HG03175 (cell line): ENCODE data around the gene ILF2.

Experiments
- ATAC-seq: cut with Tn5 transposase; IDR thresholded peaks from one replicate; pipeline ENCODE4 v1.9.1; 2021; ENCODE audit warnings: mild to moderate bottlenecking, moderate library complexity; ENCODE audit not compliant: unreplicated experiment

The ILF2 gene

GRCh38 chr1:153628638-153629342, 42.0 kb downstream of the ILF2 start:
- no peak for ATAC-seq

- ATAC-seq: no peak
Measured at GRCh38 chr1:153627715-153628626, 42.8 kb downstream of the ILF2 start, which contains the start of gene S100A1. TSS of gene S100A1 (plus strand) at chr1:153628434. CDS start at chr1:153630522, 2,088 bp downstream.

- no peak for ATAC-seq
Measured at GRCh38 chr1:153626904-153627714, 43.7 kb downstream of the ILF2 start, which contains the start of gene S100A13. TSS of gene S100A13 (minus strand) at chr1:153627505. CDS start at chr1:153626472, 1,033 bp downstream.

GRCh38 chr1:153626477-153626903, 44.3 kb downstream of the ILF2 start:
- no peak for ATAC-seq

GRCh38 chr1:153624965-153625611, 45.7 kb downstream of the ILF2 start:
- no peak for ATAC-seq

- ATAC-seq: no peak
Measured at GRCh38 chr1:153623101-153623500, 47.7 kb downstream of the ILF2 start.

- ATAC-seq: no peak
Measured at GRCh38 chr1:153619171-153619570, 51.6 kb downstream of the ILF2 start.

- ATAC-seq: peak; percentile 72
Measured at GRCh38 chr1:153617663-153618062, 53.1 kb downstream of the ILF2 start.

- no peak for ATAC-seq
Measured at GRCh38 chr1:153616917-153617311, 53.9 kb downstream of the ILF2 start.

- ATAC-seq: no peak
Measured at GRCh38 chr1:153616144-153616916, 54.5 kb downstream of the ILF2 start, which contains the start of gene S100A14. TSS of gene S100A14 (minus strand) at chr1:153616325. CDS start at chr1:153615858, 467 bp downstream.

- no peak for ATAC-seq
Measured at GRCh38 chr1:153615406-153615805, 55.4 kb downstream of the ILF2 start.

- no peak for ATAC-seq
Measured at GRCh38 chr1:153614906-153615305, 55.9 kb downstream of the ILF2 start.

- no peak for ATAC-seq
Measured at GRCh38 chr1:153614189-153614900, 56.4 kb downstream of the ILF2 start.

- ATAC-seq: no peak
Measured at GRCh38 chr1:153613406-153613805, 57.4 kb downstream of the ILF2 start.

- ATAC-seq: no peak
Measured at GRCh38 chr1:153612755-153613331, 58.0 kb downstream of the ILF2 start, which contains the start of gene S100A16. TSS of gene S100A16 (minus strand) at chr1:153613137. CDS start at chr1:153608151, 4,986 bp downstream.

- no peak for ATAC-seq
Measured at GRCh38 chr1:153612111-153612754, 58.6 kb downstream of the ILF2 start.
